NCI-H146 (cell line): ENCODE data around the gene TPGS2.
"Not testable (repeated sequence)": the region's sequence is repeated elsewhere in the genome, so short reads cannot be mapped to it uniquely, and the experiment has no call there.

Experiments
- DNase-seq: peaks from one replicate; lab custom pipeline; 2025; lab: John Stamatoyannopoulos, UW

The TPGS2 gene

GRCh38 chr18:36821681-36822080 lies 7.1 kb downstream of the TPGS2 start:
- DNase-seq = no peak

- no peak for DNase-seq
These were observed 9.2 kb downstream of the TPGS2 start for GRCh38 chr18:36819621-36820020.

- DNase-seq = peak; percentile 45
These were observed 10.2 kb downstream of the TPGS2 start for GRCh38 chr18:36818652-36819051.

GRCh38 chr18:36817039-36817438 lies 11.8 kb downstream of the TPGS2 start:
- DNase-seq = no peak

- DNase-seq = not testable (repeated sequence)
These were observed 12.7 kb downstream of the TPGS2 start for GRCh38 chr18:36816096-36816495.

GRCh38 chr18:36814994-36815393 lies 13.8 kb downstream of the TPGS2 start:
- DNase-seq = peak; percentile 9

GRCh38 chr18:36813824-36814223 lies 15.0 kb downstream of the TPGS2 start:
- no peak for DNase-seq

GRCh38 chr18:36813101-36813775 lies 15.6 kb downstream of the TPGS2 start:
- DNase-seq = no peak

- DNase-seq = no peak
These were observed 16.1 kb downstream of the TPGS2 start for GRCh38 chr18:36812678-36813077.

GRCh38 chr18:36811955-36812354 lies 16.8 kb downstream of the TPGS2 start:
- DNase-seq = no peak

- no peak for DNase-seq
These were observed 17.4 kb downstream of the TPGS2 start for GRCh38 chr18:36811430-36811829.

- peak; percentile 83 for DNase-seq
These were observed 19.0 kb downstream of the TPGS2 start for GRCh38 chr18:36809590-36810381.

- DNase-seq = no peak
These were observed 20.1 kb downstream of the TPGS2 start for GRCh38 chr18:36808681-36809080.

- DNase-seq = no peak
These were observed 23.7 kb downstream of the TPGS2 start for GRCh38 chr18:36805105-36805504.

- no peak for DNase-seq
These were observed 29.9 kb downstream of the TPGS2 start for GRCh38 chr18:36798738-36799473.

GRCh38 chr18:36792634-36793283 lies 36.0 kb downstream of the TPGS2 start:
- DNase-seq = no peak

- no peak for DNase-seq
These were observed 42.1 kb downstream of the TPGS2 start for GRCh38 chr18:36786686-36787085.

- DNase-seq = no peak
These were observed 45.0 kb downstream of the TPGS2 start for GRCh38 chr18:36783792-36784191.

GRCh38 chr18:36782710-36783109 lies 46.1 kb downstream of the TPGS2 start:
- DNase-seq = no peak

- no peak for DNase-seq
These were observed 48.1 kb downstream of the TPGS2 start for GRCh38 chr18:36780748-36781147.

GRCh38 chr18:36777566-36777965 lies 51.2 kb downstream of the TPGS2 start:
- no peak for DNase-seq

GRCh38 chr18:36776650-36777049 lies 52.2 kb downstream of the TPGS2 start:
- DNase-seq = no peak
